Activated T-cell treated with anti-CD3 and anti-CD28 coated beads, Interleukin-2, amount 50 U/mL, for 4 hours (primary cell): ENCODE data around the gene SUV39H1. TPM values are rescaled to one million over a fixed set of nuclear protein-coding genes. Genes with fewer than 3 reads are reported as not detected.

Experiments used
- ATAC-seq, 2 donors: fragments of 200-7000 bp; cut with Tn5 transposase; one replicate each; pipeline ENCODE4 v1.10.0; 2021
- DNase-seq: peaks from one replicate; pipeline ENCODE4 v3.0.0-alpha.2; 2020
- H3K27me3 Mint-ChIP-seq: one replicate; pipeline ENCODE4 v1.8.0; 2021; ENCODE audit warnings: low read depth, mixed read lengths
- H3K36me3 Mint-ChIP-seq: one replicate; pipeline ENCODE4 v1.8.0; 2022; ENCODE audit warnings: mixed read lengths; ENCODE audit not compliant: insufficient read depth
- H3K4me1 Mint-ChIP-seq: one replicate; pipeline ENCODE4 v1.8.0; 2021; ENCODE audit warnings: low read depth, mixed read lengths
- H3K4me3 Mint-ChIP-seq: one replicate; pipeline ENCODE4 v1.8.0; 2021; ENCODE audit warnings: mild to moderate bottlenecking, moderate library complexity, mixed read lengths
- H3K9me3 Mint-ChIP-seq: one replicate; pipeline ENCODE4 v1.8.0; 2021; ENCODE audit warnings: mixed read lengths
- total RNA-seq, 3 donors: library from RNA; stranded (reverse); gene quantifications; one replicate each; pipeline ENCODE4 v1.2.1, GENCODE V29; 2021

Gene SUV39H1
- total RNA-seq, 3 donors from 2014 or later, result 21.2 to 25.5 (median 23.2) TPM

DNA sequence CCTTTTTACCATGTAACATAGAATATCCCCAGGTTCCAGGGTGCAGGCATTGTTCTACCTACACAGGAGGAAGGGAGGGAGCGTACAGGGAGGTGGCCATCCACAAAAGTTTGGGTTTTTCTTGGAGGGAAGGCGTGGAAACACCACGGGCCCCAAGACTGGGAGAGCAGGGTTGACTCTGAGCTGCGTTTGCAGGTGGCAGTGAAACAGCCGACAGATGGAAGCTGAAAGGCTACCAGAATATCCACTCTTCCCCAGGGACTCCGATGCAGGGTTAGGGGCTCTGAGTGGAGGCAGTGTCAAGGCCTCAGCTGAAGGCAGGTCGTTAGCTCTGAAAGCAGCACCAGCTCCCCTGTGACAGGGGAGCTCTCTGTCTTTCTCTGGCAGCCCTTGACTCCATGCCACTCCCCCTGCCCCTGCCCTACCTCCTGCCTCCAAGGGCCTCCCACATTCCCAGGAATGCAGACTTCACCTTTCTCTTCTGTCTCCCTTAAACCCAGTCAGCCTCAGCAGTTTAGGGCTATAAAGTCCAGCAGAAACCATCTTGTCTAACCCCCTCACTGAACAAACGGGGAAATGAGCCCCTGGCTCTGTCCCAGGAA is 51.0 kb downstream of the SUV39H1 start:
- DNase-seq, result no peak
- ATAC-seq, result no peak
- Mint-ChIP-seq H3K4me3 (no peak overlapping the region), H3K4me1 (peaks cover 3% of the 10 kb centered on the region), H3K9me3 (no peaks in the 10 kb centered on the region), H3K27me3 (no peaks in the 10 kb centered on the region), H3K36me3 (no peaks in the 10 kb centered on the region)

GRCh38 chrX:48749182-48749581 is 52.6 kb downstream of the SUV39H1 start:
- DNase-seq (no peak), ATAC-seq (no peak)
- no peaks in the 10 kb centered on the region for H3K36me3 Mint-ChIP-seq
- H3K4me3 Mint-ChIP-seq, result no peak overlapping the region
- H3K9me3 Mint-ChIP-seq, result no peaks in the 10 kb centered on the region
- peaks cover 3% of the 10 kb centered on the region for H3K4me1 Mint-ChIP-seq
- H3K27me3 Mint-ChIP-seq, result no peaks in the 10 kb centered on the region

GRCh38 chrX:48751343-48751742 is 54.8 kb downstream of the SUV39H1 start:
- H3K9me3 Mint-ChIP-seq, result no peaks in the 10 kb centered on the region
- DNase-seq (no peak), ATAC-seq (peak; percentile 69 to 88)
- no peaks in the 10 kb centered on the region for H3K27me3 Mint-ChIP-seq
- peaks cover 3% of the 10 kb centered on the region for H3K4me1 Mint-ChIP-seq
- no peaks in the 10 kb centered on the region for H3K36me3 Mint-ChIP-seq
- no peak overlapping the region for H3K4me3 Mint-ChIP-seq

DNA sequence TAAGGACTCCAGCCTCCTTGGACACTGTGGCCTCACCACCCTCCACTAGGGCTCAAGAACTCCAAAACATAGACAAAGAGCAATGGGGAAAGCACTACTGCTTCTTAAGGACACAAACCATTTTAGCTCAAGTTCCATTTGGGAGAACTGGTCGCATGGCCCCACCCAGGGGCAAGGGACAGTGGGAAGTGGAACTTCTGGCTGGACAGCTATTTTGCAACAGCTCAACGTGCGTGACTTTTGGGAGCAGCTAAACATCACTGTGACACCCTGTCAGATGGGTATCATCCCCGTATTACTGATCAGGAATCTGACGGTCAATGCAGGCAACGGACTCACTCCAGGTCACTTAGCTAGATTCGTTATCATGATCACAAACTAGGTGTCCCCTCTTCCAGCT is 56.0 kb downstream of the SUV39H1 start:
- no peaks in the 10 kb centered on the region for H3K27me3 Mint-ChIP-seq
- H3K9me3 Mint-ChIP-seq, result no peaks in the 10 kb centered on the region
- H3K4me1 Mint-ChIP-seq, result peaks cover 3% of the 10 kb centered on the region
- no peak for DNase-seq
- no peak overlapping the region for H3K4me3 Mint-ChIP-seq
- no peaks in the 10 kb centered on the region for H3K36me3 Mint-ChIP-seq
- no peak for ATAC-seq

DNA sequence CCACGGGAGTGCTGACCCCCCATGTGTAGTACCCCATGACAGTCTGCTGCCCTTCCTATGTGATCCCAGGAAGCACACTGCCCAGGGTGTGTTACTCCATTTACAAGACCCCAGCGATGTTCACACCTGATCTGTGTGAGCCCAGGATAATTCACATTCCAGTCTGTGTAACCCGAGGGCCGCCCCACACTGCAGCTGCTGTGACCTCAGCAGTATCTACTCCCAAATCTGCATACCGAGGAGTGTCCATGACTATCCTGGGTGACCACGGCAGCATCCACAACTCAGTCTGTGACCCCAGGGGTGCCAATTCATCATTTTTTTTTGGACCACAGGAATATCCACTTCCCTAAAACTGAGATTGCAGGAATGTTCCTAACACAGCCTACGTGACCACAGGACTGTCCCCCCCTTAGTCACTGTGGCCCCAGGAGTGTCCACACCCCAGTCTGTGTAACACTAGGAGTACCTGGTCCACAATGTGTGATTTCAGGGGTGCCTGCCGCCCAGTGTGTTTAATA is 57.2 kb downstream of the SUV39H1 start:
- Mint-ChIP-seq H3K36me3 (no peaks in the 10 kb centered on the region), H3K9me3 (no peaks in the 10 kb centered on the region), H3K4me1 (peaks cover 3% of the 10 kb centered on the region), H3K27me3 (no peaks in the 10 kb centered on the region), H3K4me3 (no peak overlapping the region)
- DNase-seq, result no peak
- no peak for ATAC-seq

- DNase-seq (no peak), ATAC-seq (no peak)
- H3K9me3 Mint-ChIP-seq, result no peaks in the 10 kb centered on the region
- peaks cover 3% of the 10 kb centered on the region for H3K4me1 Mint-ChIP-seq
- H3K27me3 Mint-ChIP-seq, result no peaks in the 10 kb centered on the region
- H3K4me3 Mint-ChIP-seq, result no peak overlapping the region
- H3K36me3 Mint-ChIP-seq, result no peaks in the 10 kb centered on the region
Measured at GRCh38 chrX:48754238-48754637, 57.7 kb downstream of the SUV39H1 start.

Other genes with a start within 250 kb of the SUV39H1 start
- gene SLC38A5, start 226.5 kb upstream of the SUV39H1 start, total RNA-seq, result 100 to 1,000 TPM; 247 to 282 (median 271) TPM
- gene FTSJ1, start 220.5 kb upstream of the SUV39H1 start, total RNA-seq, result 100 to 1,000 TPM; 130 to 147 (median 134) TPM
- 1 to 10 TPM; 7.5 to 10.0 (median 9.4) TPM for gene PORCN, start 187.7 kb upstream of the SUV39H1 start, total RNA-seq
- gene EBP, start 174.9 kb upstream of the SUV39H1 start, total RNA-seq, result 100 to 1,000 TPM in 2 of 3 donors, 10 to 100 TPM in 1; 87.0 to 113 (median 106) TPM
- gene TBC1D25, start 157.0 kb upstream of the SUV39H1 start, total RNA-seq, result 10 to 100 TPM; 15.1 to 17.4 (median 16.5) TPM
- 100 to 1,000 TPM; 459 to 489 (median 484) TPM for gene RBM3, start 122.2 kb upstream of the SUV39H1 start, total RNA-seq
- 10 to 100 TPM; 36.4 to 49.5 (median 36.9) TPM for gene WDR13, start 99.2 kb upstream of the SUV39H1 start, total RNA-seq
- 10 to 100 TPM; 83.3 to 86.5 (median 86.2) TPM for gene WAS, start 12.9 kb upstream of the SUV39H1 start, total RNA-seq
- gene GLOD5, start 65.0 kb downstream of the SUV39H1 start, total RNA-seq, result not detected
- under 1 TPM; 0.27 to 0.40 (median 0.33) TPM for gene GATA1, start 89.9 kb downstream of the SUV39H1 start, total RNA-seq
- gene HDAC6, start 105.3 kb downstream of the SUV39H1 start, total RNA-seq, result 10 to 100 TPM; 40.2 to 52.1 (median 44.2) TPM
- gene ERAS, start 129.8 kb downstream of the SUV39H1 start, total RNA-seq, result under 1 TPM in 1 of 3 donors, not detected in 2; 0.37 TPM
- gene PCSK1N, start 138.9 kb downstream of the SUV39H1 start, total RNA-seq, result 1 to 10 TPM; 2.8 to 3.4 (median 2.9) TPM
- gene TIMM17B, start 201.0 kb downstream of the SUV39H1 start, total RNA-seq, result 100 to 1,000 TPM in 2 of 3 donors, 10 to 100 TPM in 1; 92.7 to 107 (median 102) TPM
- 100 to 1,000 TPM; 130 to 147 (median 139) TPM for gene PQBP1, start 201.2 kb downstream of the SUV39H1 start, total RNA-seq
- 10 to 100 TPM; 23.1 to 31.5 (median 30.6) TPM for gene SLC35A2, start 214.9 kb downstream of the SUV39H1 start, total RNA-seq
- gene PIM2, start 222.3 kb downstream of the SUV39H1 start, total RNA-seq, result 100 to 1,000 TPM; 197 to 279 (median 270) TPM